ENCODE results near the gene ATP1B2.
A peak's percentile ranks its signal among the peaks of the same experiment; 100 is the strongest.

Gene ATP1B2

DNA sequence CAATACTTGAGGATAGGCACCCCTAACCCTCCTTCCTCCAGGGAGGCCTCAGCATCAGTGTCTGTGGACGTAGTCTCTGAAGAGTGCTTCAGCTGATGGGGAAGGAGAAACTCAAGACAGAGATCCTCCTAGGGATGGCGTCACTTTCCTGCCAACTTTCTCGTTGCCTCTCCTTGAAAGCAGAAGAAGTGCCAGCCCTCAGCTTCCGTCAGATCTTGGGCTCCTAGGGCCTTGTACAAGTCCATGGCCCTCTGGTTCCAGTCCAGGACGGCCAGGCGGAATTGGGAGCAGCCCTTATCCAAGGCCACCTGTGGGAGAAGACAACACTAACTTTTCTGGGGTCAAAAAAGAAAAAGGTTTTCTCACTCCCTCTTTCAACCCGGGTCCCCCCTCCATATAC is 24.4 kb upstream of the ATP1B2 start:
- no peak for DNase-seq (ENCODE audit: extremely low spot score)
- ChIA-PET POLR2A (interaction anchor here (0.7 to 1.0 kb wide), 2 partner anchors 24 to 61 kb away, joined by 4 to 5 read pairs; partner anchors contain the start of genes ATP1B2 and TP53), CTCF (interaction anchor here (4.3 to 9.5 kb wide), 2 partner anchors 12 to 62 kb away, joined by 31 to 68 read pairs; partner anchors contain the start of genes FXR2, TP53 and WRAP53)
- TF ChIP-seq CTCF (IDR thresholded peaks at IDR 0.05; ENCODE audit: control extremely low read depth, extremely low read depth, low read depth, missing control alignments) = no peak

DNA sequence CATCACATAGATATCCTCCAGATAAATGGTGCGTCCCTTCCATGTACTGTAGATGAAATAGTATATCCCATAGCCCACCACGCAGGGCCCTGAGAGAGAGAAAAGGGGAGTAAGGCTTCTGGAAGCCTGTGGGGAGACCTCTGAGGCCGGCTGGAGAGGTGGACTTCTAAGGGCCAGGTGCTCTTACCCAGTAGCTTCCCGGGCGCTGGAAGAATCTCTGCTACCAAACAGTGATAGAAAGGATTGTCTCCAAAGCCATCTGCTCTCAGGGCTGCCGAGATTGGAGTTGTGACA is 23.8 kb upstream of the ATP1B2 start:
- CTCF ChIA-PET = interaction anchor here (1.3 to 9.5 kb wide), 3 partner anchors 12 to 61 kb away, joined by 3 to 68 read pairs (median 31); partner anchors contain the start of genes FXR2, SOX15, TP53 and WRAP53
- DNase-seq (ENCODE audit: extremely low spot score) = no peak
- TF ChIP-seq CTCF (IDR thresholded peaks at IDR 0.05; ENCODE audit: control extremely low read depth, extremely low read depth, low read depth, missing control alignments) = no peak
- POLR2A ChIA-PET = interaction anchor here (1.0 to 1.5 kb wide), 3 partner anchors 24 to 142 kb away, joined by 5 to 9 read pairs (median 7); partner anchors contain the start of genes ATP1B2, POLR2A, TP53 and WRAP53

GRCh38 chr17:7627250-7628121 is 23.2 kb upstream of the ATP1B2 start, which contains the start of gene SAT2:
SAT2 (minus strand) TSS chr17:7627821; CDS start chr17:7627635, 186 bp downstream.
- DNase-seq (ENCODE audit: extremely low spot score) = peak; percentile 99
- ChIA-PET CTCF (interaction anchor here (1.3 to 9.5 kb wide), 3 partner anchors 13 to 61 kb away, joined by 3 to 68 read pairs (median 31); partner anchors contain the start of genes FXR2, SOX15, TP53 and WRAP53), POLR2A (interaction anchor here (0.5 to 1.5 kb wide), 11 partner anchors 12 to 143 kb away, joined by 3 to 16 read pairs (median 5); partner anchors contain the start of genes ATP1B2, FXR2, MPDU1 and POLR2A)
- TF ChIP-seq CTCF (IDR thresholded peaks at IDR 0.05; ENCODE audit: control extremely low read depth, extremely low read depth, low read depth, missing control alignments) = no peak

- POLR2A ChIA-PET = no interaction called here
- CTCF ChIA-PET = interaction anchor here (1.2 to 9.5 kb wide), 6 partner anchors 13 to 57 kb away, joined by 3 to 112 read pairs (median 25); partner anchors contain the start of genes FXR2, TP53 and WRAP53
These were observed 20.7 kb upstream of the ATP1B2 start, which contains the start of gene SHBG for GRCh38 chr17:7629939-7630571. SHBG (plus strand) TSS chr17:7630135; CDS start chr17:7630173, 38 bp downstream.

DNA sequence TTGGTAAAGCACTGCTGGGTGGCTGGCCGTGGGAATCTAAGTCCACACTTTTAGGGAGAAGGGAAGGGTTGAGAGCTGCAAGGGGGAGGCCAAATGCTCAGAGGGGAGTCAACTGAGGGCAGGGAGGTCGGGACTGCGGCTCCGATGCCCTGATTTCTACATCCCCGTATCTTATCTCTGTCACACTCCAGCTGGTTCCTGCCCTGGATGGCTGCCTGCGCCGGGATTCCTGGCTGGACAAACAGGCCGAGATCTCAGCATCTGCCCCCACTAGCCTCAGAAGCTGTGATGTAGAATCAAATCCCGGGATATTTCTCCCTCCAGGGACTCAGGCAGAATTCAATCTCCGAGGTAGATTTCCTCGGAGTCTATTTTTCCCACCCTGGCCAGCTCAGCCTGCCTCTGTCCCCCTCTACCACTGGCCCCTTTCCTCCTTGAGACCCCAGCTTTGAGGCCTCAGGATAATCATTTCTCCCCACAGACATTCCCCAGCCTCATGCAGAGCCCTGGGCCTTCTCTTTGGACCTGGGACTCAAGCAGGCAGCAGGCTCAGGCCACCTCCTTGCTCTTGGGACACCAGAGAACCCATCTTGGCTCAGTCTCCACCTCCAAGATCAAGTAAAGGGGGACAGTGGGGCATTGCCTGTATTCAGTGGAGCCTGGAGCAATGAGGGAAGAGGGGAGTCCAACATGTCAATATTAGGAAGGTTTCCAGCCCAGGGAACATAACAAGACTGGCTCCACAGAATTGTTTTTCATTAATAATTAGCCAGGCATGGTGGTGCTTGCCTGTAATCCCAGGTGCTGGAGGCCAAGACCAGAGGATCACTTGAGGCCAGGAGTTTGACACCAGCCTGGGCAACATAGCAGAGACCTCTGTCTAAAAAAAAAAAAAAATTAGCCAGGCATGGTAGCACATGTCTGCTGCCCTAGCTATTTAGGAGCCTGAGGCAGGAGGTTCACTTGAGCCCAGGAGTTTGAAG is 19.0 kb upstream of the ATP1B2 start:
- POLR2A ChIA-PET = interaction anchor here (1.0 to 1.5 kb wide), 2 partner anchors 19 to 56 kb away, joined by 3 to 11 read pairs; partner anchors contain the start of genes ATP1B2 and TP53
- DNase-seq (ENCODE audit: extremely low spot score) = peak; percentile 5
- no peak for TF ChIP-seq CTCF (IDR thresholded peaks at IDR 0.05; ENCODE audit: control extremely low read depth, extremely low read depth, low read depth, missing control alignments)
- CTCF ChIA-PET = interaction anchor here (1.0 to 9.5 kb wide), 17 partner anchors 8 to 201 kb away, joined by 3 to 112 read pairs (median 5); partner anchors contain the start of genes ATP1B2, FXR2, SOX15 and TP53

More at GRCh38 chr17:7629939-7630571, 20.7 kb upstream of the ATP1B2 start, which contains the start of gene SHBG:
- DNase-seq (ENCODE audit: extremely low spot score) = no peak
- no peak for TF ChIP-seq CTCF (IDR thresholded peaks at IDR 0.05; ENCODE audit: control extremely low read depth, extremely low read depth, low read depth, missing control alignments)
